NT2/D1 (cell line): Measurements from ENCODE around the gene TFAP2D.

Experiments
- DNase-seq: peaks from one replicate; pipeline ENCODE4 v3.0.0-alpha.2; 2011; ENCODE audit warnings: low read depth, low spot score
- H3K27me3 ChIP-seq: 2 replicates; pipeline ENCODE4 v1.6.0; 2011; ENCODE audit warnings: mild to moderate bottlenecking; ENCODE audit not compliant: insufficient read length, insufficient read depth
- H3K36me3 ChIP-seq: 2 replicates; pipeline ENCODE4 v1.6.1; 2011; ENCODE audit warnings: mild to moderate bottlenecking, low read length, mixed read lengths; ENCODE audit not compliant: insufficient read depth, insufficient read length
- H3K4me1 ChIP-seq: 2 replicates; pipeline ENCODE4 v1.5.1; 2011; ENCODE audit not compliant: insufficient read depth, insufficient read length
- H3K4me3 ChIP-seq: 2 replicates; pipeline ENCODE4 v1.5.1; 2011; ENCODE audit warnings: low read depth; ENCODE audit not compliant: insufficient read length
- H3K9ac ChIP-seq: 2 replicates; pipeline ENCODE4 v1.6.0; 2011; ENCODE audit warnings: low read depth; ENCODE audit not compliant: insufficient read length
- H3K9me3 ChIP-seq: 2 replicates; pipeline ENCODE4 v1.5.1; 2011; ENCODE audit warnings: mild to moderate bottlenecking, low read length; ENCODE audit not compliant: insufficient read depth
- SUZ12 ChIP-seq: IDR thresholded peaks from 2 replicates; pipeline ENCODE4 v1.6.1; 2011; ENCODE audit not compliant: insufficient read length, insufficient read depth; ENCODE audit errors: extremely low read depth
- YY1 ChIP-seq: IDR thresholded peaks from 2 replicates; pipeline ENCODE4 v1.6.1; 2011; ENCODE audit not compliant: insufficient read length, insufficient read depth
- ZNF274 ChIP-seq: IDR thresholded peaks from 2 replicates; pipeline ENCODE4 v1.6.1; 2011; ENCODE audit warnings: mild to moderate bottlenecking, low read depth, low read length

Gene TFAP2D

DNA sequence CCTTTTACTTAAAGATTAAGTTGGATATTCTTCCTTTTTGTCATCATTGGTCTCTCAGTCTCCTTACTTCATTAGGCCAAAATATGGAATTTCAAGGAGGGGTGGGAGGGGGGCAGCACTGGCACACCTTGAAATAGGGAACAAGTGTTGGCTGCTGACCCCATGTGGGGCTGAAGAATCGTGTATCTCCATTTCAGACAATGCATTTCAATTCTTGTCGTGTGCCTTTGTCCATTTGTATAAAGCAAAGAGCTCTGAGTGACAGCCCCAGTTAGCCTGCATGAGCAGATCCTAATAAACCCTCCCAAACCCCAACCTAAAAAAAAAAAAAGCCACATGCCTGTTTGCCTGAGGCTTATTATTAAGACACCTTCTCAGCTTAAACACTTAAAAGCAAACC lies 1.0 kb upstream of the TFAP2D start:
- Histone ChIP-seq H3K4me3 (no peak overlapping the region), H3K4me1 (no peaks in the 10 kb centered on the region), H3K9ac (no peak overlapping the region), H3K36me3 (no peaks in the 10 kb centered on the region), H3K27me3 (peaks cover 85% of the 10 kb centered on the region), H3K9me3 (no peaks in the 10 kb centered on the region)
- no peak for DNase-seq
- no peak for TF ChIP-seq SUZ12
- no peak for TF ChIP-seq ZNF274
- TF ChIP-seq YY1, result no peak

GRCh38 chr6:50713977-50714486 lies 706 bp downstream of the TFAP2D start:
- peaks cover 91% of the 10 kb centered on the region for H3K27me3 ChIP-seq

GRCh38 chr6:50714487-50715379 lies 1.4 kb downstream of the TFAP2D start:
- peak overlapping the region; percentile 59 for H3K4me3 ChIP-seq

More at GRCh38 chr6:50713977-50714486, 706 bp downstream of the TFAP2D start:
- no peak overlapping the region for H3K9ac ChIP-seq
- H3K36me3 ChIP-seq, result no peaks in the 10 kb centered on the region
- no peaks in the 10 kb centered on the region for H3K4me1 ChIP-seq
- DNase-seq, result no peak
- H3K9me3 ChIP-seq, result no peaks in the 10 kb centered on the region
- H3K4me3 ChIP-seq, result peak overlapping the region; percentile 59
- no peak for TF ChIP-seq SUZ12
- TF ChIP-seq YY1, result no peak
- no peak for TF ChIP-seq ZNF274

GRCh38 chr6:50716899-50717509 lies 3.7 kb downstream of the TFAP2D start:
- TF ChIP-seq YY1 (no peak), ZNF274 (no peak), SUZ12 (no peak)
- Histone ChIP-seq H3K4me1 (no peaks in the 10 kb centered on the region), H3K27me3 (peaks cover 100% of the 10 kb centered on the region), H3K4me3 (no peak overlapping the region), H3K9ac (no peak overlapping the region), H3K9me3 (no peaks in the 10 kb centered on the region), H3K36me3 (no peaks in the 10 kb centered on the region)
- no peak for DNase-seq

More at GRCh38 chr6:50714487-50715379, 1.4 kb downstream of the TFAP2D start:
- DNase-seq, result no peak
- peaks cover 91% of the 10 kb centered on the region for H3K27me3 ChIP-seq
- H3K36me3 ChIP-seq, result no peaks in the 10 kb centered on the region
- peak overlapping the region; percentile 50 for H3K9ac ChIP-seq
- H3K9me3 ChIP-seq, result no peaks in the 10 kb centered on the region
- H3K4me1 ChIP-seq, result no peaks in the 10 kb centered on the region
- TF ChIP-seq YY1, result no peak
- TF ChIP-seq SUZ12, result peak; percentile 81

GRCh38 chr6:50717734-50718457 lies 4.6 kb downstream of the TFAP2D start:
- no peak for DNase-seq
- Histone ChIP-seq H3K4me1 (no peaks in the 10 kb centered on the region), H3K9me3 (no peaks in the 10 kb centered on the region), H3K27me3 (peaks cover 100% of the 10 kb centered on the region), H3K9ac (no peak overlapping the region), H3K4me3 (no peak overlapping the region), H3K36me3 (no peaks in the 10 kb centered on the region)
- TF ChIP-seq SUZ12 (no peak), ZNF274 (no peak), YY1 (no peak)

DNA sequence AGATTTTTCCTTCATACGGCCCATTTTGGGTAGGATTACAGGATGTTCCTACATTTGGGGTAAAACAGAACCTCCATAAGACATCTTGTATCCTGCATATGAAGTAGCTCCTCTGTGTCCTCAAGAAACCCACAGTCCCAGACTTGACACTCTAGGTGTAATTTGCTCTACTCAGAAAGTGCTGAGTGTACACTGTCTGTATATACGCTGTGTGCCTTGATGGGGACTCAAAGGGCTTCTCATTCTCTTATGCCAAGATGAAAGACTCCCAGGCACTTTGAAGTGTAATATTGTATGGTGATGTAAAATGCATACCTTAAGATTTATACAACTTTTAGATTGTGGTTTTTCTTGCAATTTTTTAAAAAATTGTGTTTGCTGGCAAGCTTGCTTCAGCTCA lies 5.2 kb downstream of the TFAP2D start:
- H3K27me3 ChIP-seq, result peaks cover 100% of the 10 kb centered on the region
- TF ChIP-seq YY1, result no peak
- no peak for TF ChIP-seq ZNF274
- no peak for TF ChIP-seq SUZ12

DNA sequence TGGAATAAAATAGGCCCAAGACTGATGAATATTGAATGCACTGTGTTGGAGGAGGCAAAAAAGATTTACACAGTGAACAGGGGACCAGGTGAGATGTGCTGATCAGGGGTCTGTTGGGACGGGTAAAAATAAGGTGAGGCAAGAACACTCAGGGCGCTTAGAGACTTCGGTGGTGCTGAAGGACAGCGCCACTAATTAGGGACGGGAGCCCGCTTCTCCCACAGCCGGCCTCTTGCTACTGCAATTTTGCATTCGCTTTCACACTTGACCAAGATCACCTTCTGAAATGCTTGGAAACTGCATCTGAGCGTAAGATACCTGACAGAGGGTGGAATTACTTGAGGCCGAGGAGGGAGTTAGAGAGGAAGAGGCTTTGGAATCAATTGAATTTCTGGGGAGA lies 7.3 kb downstream of the TFAP2D start:
- H3K36me3 ChIP-seq, result no peaks in the 10 kb centered on the region
- H3K9me3 ChIP-seq, result no peaks in the 10 kb centered on the region
- no peak overlapping the region for H3K9ac ChIP-seq
- TF ChIP-seq YY1 (no peak), ZNF274 (no peak), SUZ12 (peak; percentile 57)
- no peak overlapping the region for H3K4me3 ChIP-seq
- H3K4me1 ChIP-seq, result no peaks in the 10 kb centered on the region
- peaks cover 100% of the 10 kb centered on the region for H3K27me3 ChIP-seq
- DNase-seq, result no peak

More for the DNA sequence above, 5.2 kb downstream of the TFAP2D start:
- no peaks in the 10 kb centered on the region for H3K36me3 ChIP-seq
- H3K9ac ChIP-seq, result no peak overlapping the region
- H3K9me3 ChIP-seq, result no peaks in the 10 kb centered on the region
- no peak overlapping the region for H3K4me3 ChIP-seq
- H3K4me1 ChIP-seq, result no peaks in the 10 kb centered on the region
- no peak for DNase-seq
